Gastroesophageal sphincter (tissue), 3 donors: ENCODE measurements around the gene DLGAP4.

Experiments used
- CTCF ChIP-seq, 4 experiments: fragments of 200-600 bp in 2 of 4; fragments of 450-650 bp in 2 of 4; sonication (generic) in 1 of 4; IDR thresholded peaks; one replicate each; pipeline ENCODE4 v1.5.1; 2017 to 2019; ENCODE audit warnings: antibody characterized with exemption in 4 of 4, mild to moderate bottlenecking in 2 of 4, moderate library complexity in 2 of 4
- POLR2A ChIP-seq, 2 donors: fragments of 450-650 bp; IDR thresholded peaks; one replicate each; pipeline ENCODE4 v1.6.1; 2017; ENCODE audit warnings: antibody characterized with exemption in 2 of 2, mild to moderate bottlenecking in 2 of 2, moderate library complexity in 1 of 2
- POLR2AphosphoS5 ChIP-seq: sonication (generic); formaldehyde crosslinking; IDR thresholded peaks from one replicate; pipeline ENCODE4 v1.6.1; 2017; ENCODE audit warnings: antibody characterized with exemption

- no peak for TF ChIP-seq POLR2A (IDR thresholded peaks at IDR 0.05)
- no peak for TF ChIP-seq CTCF (IDR thresholded peaks at IDR 0.05)
- TF ChIP-seq POLR2AphosphoS5, result no peak
Measured at GRCh38 chr20:36303831-36304230, 2.3 kb upstream of the DLGAP4 start.
